Measurements from ENCODE around the gene PPM1E. TPM values are rescaled to one million over a fixed set of nuclear protein-coding genes. Genes with fewer than 3 reads are reported as not detected.
"Not testable (repeated sequence)": the region's sequence is repeated elsewhere in the genome, so short reads cannot be mapped to it uniquely, and the experiment has no call there.

PPM1E gene
- 1 to 10 TPM; 3.1 to 4.0 (median 4.0) TPM for polyA plus RNA-seq (ENCODE audit: insufficient read length in 3 of 3)

GRCh38 chr17:58755577-58756245 lies at the start of gene PPM1E:
Gene PPM1E (plus strand): TSS chr17:58755854.
- peak; percentile 65 to 77 (median 76) for DNase-seq (ENCODE audit: low read depth in 3 of 3, low spot score in 2 of 3)

- no peak for DNase-seq (ENCODE audit: low read depth in 3 of 3, low spot score in 2 of 3)
Measured at GRCh38 chr17:58706351-58707140, 49.1 kb upstream of the PPM1E start.

GRCh38 chr17:58710948-58711552 lies 44.6 kb upstream of the PPM1E start:
- peak; percentile 17 to 39 (median 25) for DNase-seq (ENCODE audit: low read depth in 3 of 3, low spot score in 2 of 3)

GRCh38 chr17:58722274-58722673 lies 33.4 kb upstream of the PPM1E start:
- DNase-seq (ENCODE audit: low read depth in 3 of 3, low spot score in 2 of 3), result no peak

- DNase-seq (ENCODE audit: low read depth in 3 of 3, low spot score in 2 of 3), result no peak
Measured at GRCh38 chr17:58722696-58723095, 33.0 kb upstream of the PPM1E start.

GRCh38 chr17:58728798-58729197 lies 26.9 kb upstream of the PPM1E start:
- DNase-seq (ENCODE audit: low read depth in 3 of 3, low spot score in 2 of 3), result no peak

- DNase-seq (ENCODE audit: low read depth in 3 of 3, low spot score in 2 of 3), result no peak
Measured at GRCh38 chr17:58730937-58731336, 24.7 kb upstream of the PPM1E start.

- DNase-seq (ENCODE audit: low read depth in 3 of 3, low spot score in 2 of 3), result no peak
Measured at GRCh38 chr17:58734040-58734439, 21.6 kb upstream of the PPM1E start.

GRCh38 chr17:58734811-58735210 lies 20.8 kb upstream of the PPM1E start:
- DNase-seq (ENCODE audit: low read depth in 3 of 3, low spot score in 2 of 3), result no peak

- no peak for DNase-seq (ENCODE audit: low read depth in 3 of 3, low spot score in 2 of 3)
Measured at GRCh38 chr17:58741121-58741625, 14.5 kb upstream of the PPM1E start.

GRCh38 chr17:58747674-58748073 lies 8.0 kb upstream of the PPM1E start:
- DNase-seq (ENCODE audit: low read depth in 3 of 3, low spot score in 2 of 3), result no peak

- not testable (repeated sequence) for DNase-seq (ENCODE audit: low read depth in 3 of 3, low spot score in 2 of 3)
Measured at GRCh38 chr17:58749627-58750026, 6.0 kb upstream of the PPM1E start.

GRCh38 chr17:58753026-58753425 lies 2.6 kb upstream of the PPM1E start:
- DNase-seq (ENCODE audit: low read depth in 3 of 3, low spot score in 2 of 3), result no peak

- DNase-seq (ENCODE audit: low read depth in 3 of 3, low spot score in 2 of 3), result no peak
Measured at GRCh38 chr17:58755269-58755576, 431 bp upstream of the PPM1E start.

GRCh38 chr17:58756246-58757161 lies 850 bp downstream of the PPM1E start:
- no peak for DNase-seq (ENCODE audit: low read depth in 3 of 3, low spot score in 2 of 3)

- DNase-seq (ENCODE audit: low read depth in 3 of 3, low spot score in 2 of 3), result no peak
Measured at GRCh38 chr17:58757162-58757613, 1.5 kb downstream of the PPM1E start.

GRCh38 chr17:58758890-58759289 lies 3.2 kb downstream of the PPM1E start:
- DNase-seq (ENCODE audit: low read depth in 3 of 3, low spot score in 2 of 3), result no peak

GRCh38 chr17:58759522-58759921 lies 3.9 kb downstream of the PPM1E start:
- DNase-seq (ENCODE audit: low read depth in 3 of 3, low spot score in 2 of 3), result no peak

GRCh38 chr17:58760248-58760647 lies 4.6 kb downstream of the PPM1E start:
- DNase-seq (ENCODE audit: low read depth in 3 of 3, low spot score in 2 of 3), result no peak

GRCh38 chr17:58763263-58763662 lies 7.6 kb downstream of the PPM1E start:
- no peak for DNase-seq (ENCODE audit: low read depth in 3 of 3, low spot score in 2 of 3)

- DNase-seq (ENCODE audit: low read depth in 3 of 3, low spot score in 2 of 3), result no peak
Measured at GRCh38 chr17:58764373-58764772, 8.7 kb downstream of the PPM1E start.
